ENCODE measurements around the gene MTHFSD.

The MTHFSD gene

GRCh38 chr16:86570558-86571529, 15.8 kb upstream of the MTHFSD start:
- DNase-seq (ENCODE audit: low read depth), result no peak

GRCh38 chr16:86569701-86570447, 14.8 kb upstream of the MTHFSD start:
- DNase-seq (ENCODE audit: low read depth), result no peak

DNA sequence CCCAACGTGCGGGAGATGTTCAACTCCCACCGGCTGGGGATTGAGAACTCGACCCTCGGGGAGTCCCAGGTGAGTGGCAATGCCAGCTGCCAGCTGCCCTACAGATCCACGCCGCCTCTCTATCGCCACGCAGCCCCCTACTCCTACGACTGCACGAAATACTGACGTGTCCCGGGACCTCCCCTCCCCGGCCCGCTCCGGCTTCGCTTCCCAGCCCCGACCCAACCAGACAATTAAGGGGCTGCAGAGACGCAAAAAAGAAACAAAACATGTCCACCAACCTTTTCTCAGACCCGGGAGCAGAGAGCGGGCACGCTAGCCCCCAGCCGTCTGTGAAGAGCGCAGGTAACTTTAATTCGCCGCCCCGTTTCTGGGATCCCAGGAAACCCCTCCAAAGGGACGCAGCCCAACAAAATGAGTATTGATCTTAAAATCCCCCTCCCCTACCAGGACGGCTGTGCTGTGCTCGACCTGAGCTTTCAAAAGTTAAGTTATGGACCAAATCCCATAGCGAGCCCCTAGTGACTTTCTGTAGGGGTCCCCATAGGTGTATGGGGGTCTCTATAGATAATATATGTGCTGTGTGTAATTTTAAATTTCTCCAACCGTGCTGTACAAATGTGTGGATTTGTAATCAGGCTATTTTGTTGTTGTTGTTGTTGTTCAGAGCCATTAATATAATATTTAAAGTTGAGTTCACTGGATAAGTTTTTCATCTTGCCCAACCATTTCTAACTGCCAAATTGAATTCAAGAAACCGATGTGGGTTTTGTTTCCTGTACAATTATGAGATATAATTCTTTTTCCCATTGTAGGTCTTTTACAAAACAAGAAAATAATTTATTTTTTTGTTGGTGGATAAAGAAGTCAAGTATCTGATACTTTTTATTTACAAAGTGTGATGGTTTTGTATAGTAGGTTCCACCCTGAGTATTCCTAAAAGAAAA, 13.9 kb upstream of the MTHFSD start:
- no peak for DNase-seq (ENCODE audit: low read depth)

- DNase-seq (ENCODE audit: low read depth), result no peak
Measured at GRCh38 chr16:86567701-86568581, 12.9 kb upstream of the MTHFSD start.

- no peak for DNase-seq (ENCODE audit: low read depth)
Measured at GRCh38 chr16:86566966-86567700, 12.1 kb upstream of the MTHFSD start.

- peak; percentile 52 for DNase-seq (ENCODE audit: low read depth)
Measured at GRCh38 chr16:86566601-86566965, 11.5 kb upstream of the MTHFSD start, which contains the start of gene FOXC2. TSS of gene FOXC2 (plus strand) at chr16:86566829. CDS start at chr16:86567336, 507 bp downstream.

- DNase-seq (ENCODE audit: low read depth), result no peak
Measured at GRCh38 chr16:86565644-86566511, 10.8 kb upstream of the MTHFSD start.

DNA sequence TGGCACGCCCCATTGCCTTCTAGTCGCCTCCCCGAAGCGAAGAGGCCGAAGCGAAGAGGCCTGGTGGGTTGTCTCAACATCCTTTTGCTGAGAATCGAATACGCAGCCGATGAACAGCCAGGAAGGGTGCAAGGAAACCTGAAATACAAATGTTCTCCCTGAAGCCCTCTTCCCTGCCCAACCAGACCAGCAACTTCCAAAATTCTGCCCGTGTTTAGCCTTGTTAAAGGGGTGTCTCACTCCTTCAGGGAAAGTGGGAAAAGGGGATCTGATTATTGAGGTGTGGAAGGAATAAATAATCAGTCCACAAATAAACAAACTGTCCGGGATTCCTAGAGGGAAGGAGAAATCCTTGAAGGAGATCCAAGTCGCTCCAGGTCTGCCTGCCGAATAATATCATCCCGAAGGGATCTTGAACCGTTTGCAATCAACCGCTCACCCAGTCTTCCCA, 10.2 kb upstream of the MTHFSD start:
- no peak for DNase-seq (ENCODE audit: low read depth)

DNA sequence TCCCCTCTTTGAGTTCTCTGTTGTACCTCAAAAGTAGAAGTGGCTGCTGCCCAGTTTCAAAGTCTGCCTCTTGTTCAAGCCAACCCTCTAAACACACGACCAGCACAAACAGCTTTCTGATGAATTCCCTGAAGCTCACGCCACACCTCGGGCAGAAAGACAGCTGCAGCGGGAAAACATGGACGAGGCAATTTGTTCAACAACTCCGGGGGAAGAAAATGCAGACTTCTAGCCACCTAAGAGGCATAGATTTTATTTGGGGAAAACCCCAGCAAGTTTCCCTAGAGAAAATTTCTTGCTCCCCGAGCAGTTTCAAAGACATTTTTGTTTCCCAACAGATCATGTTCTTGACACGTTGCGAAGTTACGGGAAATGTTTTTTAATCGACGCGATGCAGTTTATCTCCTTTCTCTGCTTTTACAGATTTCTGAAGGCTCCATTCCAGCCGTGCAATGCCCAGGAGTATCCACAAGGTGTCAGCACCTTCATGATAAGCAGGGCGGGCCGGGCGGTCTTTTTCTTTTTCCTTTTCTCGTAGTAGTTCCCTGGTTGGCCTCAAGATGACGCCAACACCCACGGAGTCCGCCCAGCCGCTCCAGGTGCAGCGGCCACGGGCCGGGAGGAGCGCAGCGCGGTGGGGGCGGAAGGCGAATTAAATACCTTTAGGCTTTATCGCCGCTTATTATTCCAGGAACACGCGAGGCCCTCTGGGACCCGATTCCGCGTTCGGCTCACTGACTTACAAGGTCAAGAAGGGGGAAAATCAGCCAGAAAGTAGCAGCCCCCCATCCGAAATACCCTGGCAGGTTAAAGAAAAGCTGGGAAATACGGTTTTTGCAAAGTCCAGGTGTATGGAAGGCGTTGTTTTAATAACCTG, 8.7 kb upstream of the MTHFSD start:
- DNase-seq (ENCODE audit: low read depth), result peak; percentile 80

GRCh38 chr16:86562356-86562755, 7.3 kb upstream of the MTHFSD start:
- no peak for DNase-seq (ENCODE audit: low read depth)

DNA sequence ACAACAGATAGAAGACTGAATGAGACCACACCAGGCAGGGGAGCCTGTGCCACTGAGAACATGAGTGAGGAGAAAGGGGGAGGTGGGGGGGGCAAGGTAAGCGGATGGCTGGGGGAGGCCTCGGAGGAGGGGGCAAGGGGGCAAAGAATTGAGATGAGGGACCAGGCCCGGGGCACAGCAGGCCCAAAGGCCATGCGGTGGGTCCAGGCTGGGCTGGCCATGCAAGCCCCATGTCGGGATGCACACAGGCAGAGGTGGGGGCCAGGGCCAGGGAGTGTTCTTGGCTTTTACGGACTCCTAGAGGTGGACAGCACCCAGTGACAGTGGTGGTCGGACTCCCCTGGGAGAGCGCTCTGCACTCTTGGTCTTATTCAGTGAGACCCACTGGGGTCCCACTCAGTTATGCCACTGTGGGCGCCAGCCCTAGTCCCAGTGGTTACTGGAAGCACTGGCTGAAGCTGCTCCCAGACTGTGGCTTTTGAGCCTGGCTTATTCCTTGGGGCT, 4.8 kb upstream of the MTHFSD start:
- no peak for DNase-seq (ENCODE audit: low read depth)

DNA sequence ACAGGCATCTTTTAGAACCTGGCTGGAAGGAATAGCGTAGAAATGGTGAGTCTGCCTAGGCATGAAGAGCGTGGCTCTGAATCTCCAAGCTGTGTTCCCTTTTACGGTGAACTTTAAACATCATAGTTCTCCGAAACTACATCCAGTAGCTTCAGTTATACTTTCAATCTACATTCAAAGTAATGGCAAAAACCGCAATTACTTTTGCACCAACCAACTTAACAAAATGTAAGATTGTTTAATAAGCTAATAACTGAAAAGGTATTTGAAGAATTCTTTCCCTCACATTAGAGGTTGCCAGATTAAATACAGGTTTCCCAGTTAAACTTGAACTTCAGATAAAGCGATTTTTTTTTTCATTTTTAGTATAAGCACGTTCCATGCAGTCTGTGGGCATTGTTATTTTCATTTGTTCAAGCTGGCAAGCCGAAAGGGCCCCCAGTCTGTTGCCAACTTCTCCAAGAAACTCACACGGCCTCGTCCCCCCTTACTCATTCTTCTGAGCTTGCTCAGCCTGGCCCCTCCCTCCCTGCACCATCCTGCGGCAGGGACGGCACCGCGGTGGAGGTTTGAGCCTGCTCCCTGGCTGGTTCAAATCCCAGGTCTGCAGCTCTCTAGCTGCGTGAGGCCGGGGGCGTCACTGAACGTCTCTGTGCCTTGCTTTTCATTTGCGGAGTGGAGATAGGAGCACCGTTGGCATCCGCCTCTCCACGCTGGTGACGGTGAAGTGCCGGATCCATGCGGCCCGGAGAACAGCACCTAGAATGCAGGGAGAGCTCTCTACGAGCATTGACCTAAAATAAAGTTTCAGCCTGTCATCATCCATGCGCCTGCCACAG, 3.5 kb upstream of the MTHFSD start:
- DNase-seq (ENCODE audit: low read depth), result no peak

GRCh38 chr16:86557587-86557986, 2.6 kb upstream of the MTHFSD start:
- DNase-seq (ENCODE audit: low read depth), result no peak

DNA sequence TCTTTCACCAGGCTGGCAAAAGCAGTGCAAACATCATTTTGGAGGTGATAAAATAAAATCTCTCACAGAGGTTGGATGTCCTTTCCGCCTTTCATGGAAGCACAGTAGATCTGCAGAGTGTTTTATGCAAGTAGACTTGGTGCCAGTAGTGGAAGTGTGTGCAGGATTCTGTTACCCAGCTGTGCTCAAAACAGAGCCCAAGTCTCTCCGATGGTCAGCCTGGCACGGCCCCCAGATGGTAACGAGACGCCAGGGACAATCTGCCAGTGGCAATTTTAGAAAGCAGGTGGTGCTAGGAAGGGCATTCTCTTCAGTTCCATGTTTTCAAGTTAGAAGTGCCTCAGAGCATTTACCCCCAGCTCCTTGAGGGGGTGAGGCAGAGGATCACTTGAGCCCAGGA, 1.5 kb upstream of the MTHFSD start:
- DNase-seq (ENCODE audit: low read depth), result no peak

- DNase-seq (ENCODE audit: low read depth), result no peak
Measured at GRCh38 chr16:86555704-86556075, 655 bp upstream of the MTHFSD start.

DNA sequence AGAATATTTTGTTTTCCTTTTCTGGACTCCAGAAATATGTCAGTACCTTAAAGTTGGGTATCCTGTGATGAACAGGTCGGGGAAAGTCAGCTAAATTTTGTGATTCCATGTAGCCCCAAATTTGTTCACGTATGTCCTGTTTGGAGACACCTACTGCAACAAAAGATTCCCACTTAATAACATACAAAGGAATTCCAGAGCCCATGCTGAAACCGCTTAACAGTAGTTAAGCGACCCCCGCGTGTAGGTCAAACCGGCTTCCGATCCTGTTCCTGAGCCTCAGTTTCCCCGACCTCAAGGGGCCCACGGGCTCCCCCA, 477 bp downstream of the MTHFSD start:
- DNase-seq (ENCODE audit: low read depth), result no peak

- no peak for DNase-seq (ENCODE audit: low read depth)
Measured at GRCh38 chr16:86553356-86553755, 1.7 kb downstream of the MTHFSD start.
